ENCODE data around the gene ENTPD2.

ENTPD2 gene

DNA sequence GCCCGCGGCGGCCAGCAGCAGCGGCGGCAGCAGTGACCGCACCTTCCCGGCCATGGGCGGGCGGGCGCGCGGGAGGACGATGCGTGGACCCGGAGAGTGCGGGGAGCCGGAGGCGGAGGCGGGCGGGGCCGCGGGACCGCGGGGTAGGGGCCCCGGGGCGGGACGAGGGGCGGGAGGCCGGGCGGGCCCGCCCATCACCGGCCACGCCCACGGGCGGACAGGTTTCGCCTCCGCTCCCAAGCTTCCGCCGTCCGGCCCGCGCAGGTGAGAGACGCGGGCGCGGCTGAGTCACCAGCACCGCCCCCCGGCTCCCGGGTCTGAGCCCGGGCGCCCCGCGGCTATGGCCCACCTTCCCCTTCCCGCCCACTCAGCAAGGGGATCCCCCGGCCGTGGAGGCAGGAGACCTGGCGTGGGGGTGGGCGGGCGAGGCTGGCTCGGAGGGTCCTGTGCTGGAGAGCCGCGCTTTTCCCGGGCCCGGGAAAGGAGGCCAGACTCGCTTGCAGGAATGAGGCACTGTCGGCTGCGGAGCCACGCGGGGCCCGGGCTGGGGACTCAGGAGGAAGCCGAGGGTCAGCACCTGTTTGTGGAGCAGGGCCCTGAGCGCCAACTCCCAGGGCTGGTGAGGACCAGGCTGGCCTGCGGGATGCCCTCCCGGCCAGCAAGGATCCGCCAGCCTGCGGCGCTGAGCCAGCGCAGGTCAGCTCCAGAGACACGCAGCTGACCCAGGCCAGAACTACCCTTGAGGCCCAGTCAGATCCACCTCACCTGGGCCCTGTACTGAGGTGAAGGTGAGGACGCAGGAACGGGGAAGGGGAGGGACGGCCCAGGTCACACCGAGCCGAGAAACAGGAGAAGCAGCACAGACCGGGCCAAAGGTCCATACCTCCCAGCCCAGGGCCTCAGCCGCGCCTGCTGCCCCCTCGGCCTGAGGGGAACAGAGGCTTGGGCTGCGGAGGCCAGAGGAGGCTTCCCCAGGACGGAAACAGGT is at the start of gene ENTPD2:
Gene ENTPD2 (minus strand): TSS at position 118 of the 988 bp plus-strand sequence. CDS start 64 bp downstream, at position 54.
- no peak for DNase-seq (ENCODE audit: low spot score)

- DNase-seq (ENCODE audit: low spot score), result no peak
Measured at GRCh38 chr9:137103206-137103999, 49.5 kb upstream of the ENTPD2 start.

GRCh38 chr9:137099231-137099630 is 45.4 kb upstream of the ENTPD2 start:
- no peak for DNase-seq (ENCODE audit: low spot score)

GRCh38 chr9:137097761-137098462 is 44.1 kb upstream of the ENTPD2 start:
- no peak for DNase-seq (ENCODE audit: low spot score)

DNA sequence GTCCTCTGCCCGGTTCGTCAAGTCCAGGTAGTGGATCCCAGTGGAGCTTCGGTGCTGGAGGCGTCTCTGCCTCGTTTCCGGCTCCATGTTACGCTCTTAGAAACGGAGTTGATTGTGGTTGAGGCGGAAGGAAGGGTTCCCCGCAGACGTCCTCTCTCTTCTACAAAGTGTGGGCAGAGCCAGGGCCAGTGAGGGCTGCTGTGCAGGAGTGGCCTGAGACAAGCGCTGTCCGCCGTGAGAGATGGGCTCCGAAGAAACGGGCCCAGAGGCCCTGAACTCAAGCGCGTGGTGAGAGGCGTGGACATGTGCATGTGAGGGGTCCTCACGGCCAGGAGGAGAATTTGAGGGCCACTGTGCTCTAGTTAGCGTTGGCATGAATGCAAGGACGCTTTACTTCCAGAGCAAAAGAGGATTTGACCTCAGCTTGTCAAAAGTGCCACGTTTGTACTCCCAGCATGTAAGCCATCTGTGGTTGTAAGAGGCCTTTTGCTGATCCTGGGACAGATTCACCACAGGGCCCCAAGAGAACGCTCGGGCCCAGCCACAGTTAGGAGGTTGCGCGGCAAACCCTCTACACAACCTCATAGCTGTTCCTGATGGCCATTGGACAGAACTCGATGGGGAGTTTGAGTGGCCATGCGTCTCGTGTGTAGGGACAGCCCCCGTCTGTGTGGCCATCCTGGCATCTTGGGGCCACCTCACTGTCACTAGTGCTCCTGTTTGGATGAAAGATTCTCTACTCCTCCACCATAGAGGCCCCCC is 43.1 kb upstream of the ENTPD2 start:
- no peak for DNase-seq (ENCODE audit: low spot score)

DNA sequence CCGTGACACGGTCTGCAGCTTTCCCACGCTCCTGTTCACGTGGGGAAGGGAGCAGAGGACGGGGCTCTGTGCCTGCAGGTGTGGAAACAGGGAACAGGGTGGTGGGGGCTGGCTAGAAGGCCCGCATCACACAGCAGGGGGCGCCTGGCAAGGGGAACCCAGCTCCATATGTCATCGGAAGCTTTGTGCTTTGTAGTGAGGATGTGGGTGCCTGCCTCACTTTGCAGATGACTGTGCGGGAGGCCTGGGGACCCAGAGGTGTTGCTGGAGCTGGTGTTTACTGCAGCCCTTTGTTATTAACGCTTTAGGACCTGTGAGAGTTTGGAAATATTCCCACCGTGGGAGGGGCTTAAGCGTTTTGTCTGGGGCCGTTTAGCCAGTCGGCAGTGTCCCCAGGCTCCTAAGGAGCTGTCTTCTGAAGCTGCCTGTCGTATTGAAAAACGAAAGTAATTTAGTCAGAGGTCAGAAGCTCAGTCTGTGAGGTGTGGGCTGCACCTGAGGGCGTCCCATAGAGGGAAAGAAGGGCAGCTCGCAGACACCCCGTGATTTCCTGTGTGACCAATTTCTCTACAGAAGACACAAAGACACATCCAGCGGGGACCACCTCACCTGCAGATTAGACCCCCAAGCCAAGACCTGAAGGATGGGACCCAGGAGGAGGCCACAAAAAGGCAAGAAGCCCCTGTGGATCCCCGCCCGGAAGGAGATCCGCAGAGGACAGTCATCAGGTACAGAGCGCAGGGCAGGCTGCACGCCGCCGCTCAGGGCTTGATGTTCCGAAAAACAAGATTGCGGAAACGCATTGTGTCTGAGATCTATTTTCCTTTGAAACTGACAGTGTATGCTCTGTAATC is 42.0 kb upstream of the ENTPD2 start:
- no peak for DNase-seq (ENCODE audit: low spot score)

DNA sequence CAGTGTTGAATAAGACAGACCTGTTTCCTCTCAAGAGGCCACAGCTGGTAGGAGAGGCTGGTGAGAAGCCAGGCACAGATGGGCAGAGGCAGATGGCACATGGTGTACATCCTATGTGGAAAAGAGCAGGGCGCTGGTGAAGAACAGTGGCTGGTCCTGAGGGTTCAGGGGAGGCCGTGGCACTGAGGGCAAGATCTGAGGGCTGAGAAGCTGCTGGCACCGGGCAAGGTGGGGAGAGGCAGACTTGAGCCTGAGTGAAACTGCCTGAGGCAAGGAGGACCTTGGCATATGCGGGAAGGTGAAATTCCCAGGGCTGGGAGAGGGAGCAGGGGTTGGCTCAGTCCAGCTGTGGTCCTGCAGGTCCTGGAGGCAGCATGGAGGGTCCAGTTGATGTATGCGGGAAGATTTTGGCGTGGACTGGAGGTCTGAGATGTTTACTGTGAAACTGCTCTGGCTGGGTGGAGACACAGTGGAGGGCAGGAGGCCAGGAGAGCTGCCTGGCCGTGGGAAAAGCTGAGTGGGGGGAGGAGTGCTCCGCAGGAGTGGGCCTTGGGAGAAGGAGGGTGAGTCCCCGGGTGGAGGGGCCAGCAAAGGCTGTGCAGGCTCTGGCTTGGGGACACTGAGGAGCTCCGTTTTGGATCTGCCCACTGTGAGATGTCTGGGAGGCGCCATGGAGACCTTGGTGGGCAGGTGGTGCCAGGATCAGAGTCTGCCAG is 35.5 kb upstream of the ENTPD2 start:
- no peak for DNase-seq (ENCODE audit: low spot score)

DNA sequence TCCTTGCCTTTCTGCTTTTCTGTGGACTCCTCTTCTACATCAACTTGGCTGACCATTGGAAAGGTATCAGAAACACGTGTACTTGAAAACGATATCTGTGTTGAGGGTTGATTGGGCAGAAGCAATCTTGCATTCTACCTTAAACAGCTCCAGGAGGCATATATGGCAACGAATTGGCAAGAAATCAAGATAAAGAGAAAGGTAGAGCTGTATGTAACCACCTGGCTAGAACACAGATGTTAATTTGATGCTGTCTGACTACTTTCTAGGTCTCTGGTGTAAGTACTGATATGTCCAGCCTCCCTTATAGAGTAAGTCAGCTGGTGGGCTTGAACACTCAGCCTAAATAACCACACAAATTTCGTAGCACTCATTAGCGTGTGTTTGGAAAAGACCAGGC is 34.3 kb upstream of the ENTPD2 start:
- DNase-seq (ENCODE audit: low spot score), result no peak

DNA sequence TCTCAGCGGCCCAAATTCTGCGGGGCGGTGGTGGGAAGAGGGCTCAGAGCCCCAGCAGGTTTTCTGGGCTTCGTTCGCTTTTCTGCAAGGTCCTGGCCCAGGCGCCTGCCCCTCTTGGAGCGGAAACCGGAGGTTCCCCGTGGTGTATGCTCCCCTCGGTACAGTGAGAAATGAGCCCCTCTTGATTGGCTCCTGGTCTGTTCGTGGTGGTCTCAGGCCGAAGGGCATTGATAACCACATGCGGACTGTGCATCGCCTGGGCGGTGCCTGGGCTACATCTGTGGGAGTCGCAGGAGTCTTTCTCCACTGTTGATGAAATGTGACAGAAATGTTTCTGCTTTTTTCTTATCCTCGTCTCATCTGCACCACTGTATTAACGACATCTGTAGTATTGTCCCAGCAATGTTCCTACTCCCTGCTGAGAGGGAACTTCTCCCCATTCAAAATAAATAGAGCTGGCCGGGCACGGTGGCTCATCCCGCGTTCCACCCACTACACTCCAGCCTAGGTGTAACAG is 33.6 kb upstream of the ENTPD2 start:
- DNase-seq (ENCODE audit: low spot score), result no peak

DNA sequence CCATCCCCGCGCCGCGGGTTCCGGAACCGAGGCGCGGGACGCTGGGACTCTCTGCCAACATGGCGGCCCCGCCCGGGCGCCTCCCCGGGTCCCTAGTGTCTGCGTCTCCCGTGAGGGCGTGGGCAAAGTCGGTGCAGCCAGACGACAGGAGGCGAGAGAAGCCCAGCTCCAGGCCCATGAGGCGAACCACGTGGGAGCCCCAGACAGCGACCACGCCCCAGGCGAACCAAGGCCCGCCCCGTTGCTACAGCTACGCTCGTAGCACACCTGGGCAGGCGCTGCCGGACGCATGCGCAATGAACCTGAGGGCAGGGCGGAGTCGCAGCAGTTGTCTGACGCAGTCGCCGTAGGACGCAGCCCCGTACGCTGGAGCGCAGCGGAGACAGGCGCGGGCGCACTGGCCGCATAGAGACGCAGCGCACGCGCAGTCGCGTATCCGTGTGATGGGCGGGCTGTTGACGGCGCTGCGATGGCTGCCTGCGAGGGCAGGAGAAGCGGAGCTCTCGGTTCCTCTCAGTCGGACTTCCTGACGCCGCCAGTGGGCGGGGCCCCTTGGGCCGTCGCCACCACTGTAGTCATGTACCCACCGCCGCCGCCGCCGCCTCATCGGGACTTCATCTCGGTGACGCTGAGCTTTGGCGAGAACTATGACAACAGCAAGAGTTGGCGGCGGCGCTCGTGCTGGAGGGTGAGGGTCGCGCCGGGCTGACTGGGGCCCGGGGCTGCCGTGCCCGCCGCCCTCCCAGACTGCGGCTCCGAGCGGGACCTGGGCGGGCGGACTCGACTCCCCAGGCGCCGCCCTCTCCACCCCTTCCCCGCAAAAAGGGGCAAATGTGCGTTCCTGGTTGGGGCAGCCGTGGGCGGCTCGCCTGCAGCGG is 32.9 kb upstream of the ENTPD2 start, which contains the start of gene MAN1B1:
Gene MAN1B1 (plus strand): TSS at position 455 of the 878 bp plus-strand sequence. CDS start 15 bp downstream, at position 470.
- peak; percentile 100 for DNase-seq (ENCODE audit: low spot score)

DNA sequence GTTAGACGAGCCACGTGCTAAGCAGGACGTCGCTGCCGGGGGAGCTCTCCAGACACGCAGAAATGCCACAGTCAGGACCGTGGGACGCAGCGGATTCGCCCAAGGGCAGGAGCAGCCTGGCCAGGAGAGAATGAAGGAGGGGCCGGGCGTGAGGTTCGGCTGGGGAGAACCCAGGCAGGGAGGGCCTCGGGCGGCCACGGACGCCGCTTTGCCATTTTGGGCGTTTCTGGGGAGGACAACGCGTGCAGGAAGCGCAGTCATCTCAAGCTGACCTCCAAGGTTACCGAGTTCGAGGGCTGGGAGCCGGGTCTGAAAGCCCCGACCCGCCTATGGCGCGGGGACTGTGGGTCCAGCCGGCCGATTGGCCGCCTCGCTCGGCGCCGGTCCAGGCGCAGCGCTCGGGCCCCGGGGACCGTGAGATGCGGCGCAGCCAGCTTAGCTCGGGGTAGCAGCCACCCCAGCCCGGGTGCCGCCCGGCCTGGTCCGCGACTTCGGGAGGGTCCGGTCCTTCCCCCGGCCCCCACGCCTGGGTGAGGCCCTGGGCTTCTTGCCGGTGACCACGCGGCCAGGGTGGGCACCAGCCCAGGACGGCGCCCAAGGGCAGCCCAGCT is 32.2 kb upstream of the ENTPD2 start:
- DNase-seq (ENCODE audit: low spot score), result peak; percentile 74

DNA sequence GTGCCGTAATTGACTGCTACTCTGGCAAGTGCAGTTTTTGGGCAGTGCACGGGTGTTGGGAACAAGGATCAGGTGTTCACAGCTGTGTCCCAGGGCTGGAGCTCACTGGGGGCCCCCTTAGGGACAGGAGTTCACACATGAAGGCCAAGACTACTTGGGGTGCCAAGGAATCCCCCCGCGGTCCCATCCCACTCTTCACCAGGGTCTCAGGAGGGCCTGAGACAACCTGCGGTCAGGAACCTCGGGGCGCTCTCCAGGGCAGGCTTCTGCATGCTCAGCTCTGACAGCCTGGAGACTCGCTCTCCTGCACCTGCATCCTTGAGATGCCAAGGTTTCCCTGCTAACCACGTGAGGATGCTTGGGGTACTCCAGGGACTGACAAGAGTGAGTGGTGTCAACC is 30.7 kb upstream of the ENTPD2 start:
- no peak for DNase-seq (ENCODE audit: low spot score)

DNA sequence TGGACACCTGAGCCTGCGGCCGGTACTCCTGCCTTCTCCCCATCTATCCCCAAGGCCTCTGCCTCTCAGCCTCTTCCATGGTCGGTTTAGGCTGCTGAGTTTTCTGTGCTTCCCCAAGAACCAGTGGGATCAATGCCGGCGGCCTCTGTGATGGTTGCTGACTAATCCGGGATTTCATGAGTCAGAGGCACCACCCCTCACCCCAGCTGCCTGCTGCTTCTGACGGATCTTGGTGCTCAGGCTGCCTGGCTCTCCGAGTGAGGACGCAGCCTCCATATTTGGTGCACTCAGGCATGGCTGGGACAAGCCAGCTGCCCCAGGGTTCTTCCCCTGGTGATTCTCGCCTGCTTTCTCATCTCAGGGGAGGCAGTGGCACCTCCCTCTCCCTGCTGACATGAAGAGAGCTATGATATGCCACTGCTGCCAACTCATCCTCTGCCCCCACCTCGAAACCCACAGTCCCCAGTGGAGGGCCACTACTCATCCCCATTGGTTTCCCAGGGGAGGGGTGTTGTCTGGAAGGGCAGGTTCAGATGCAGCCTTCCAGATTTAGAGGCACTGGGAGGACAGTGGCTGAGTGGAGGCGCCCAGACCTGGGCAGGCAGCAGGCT is 29.6 kb upstream of the ENTPD2 start:
- peak; percentile 99 for DNase-seq (ENCODE audit: low spot score)

DNA sequence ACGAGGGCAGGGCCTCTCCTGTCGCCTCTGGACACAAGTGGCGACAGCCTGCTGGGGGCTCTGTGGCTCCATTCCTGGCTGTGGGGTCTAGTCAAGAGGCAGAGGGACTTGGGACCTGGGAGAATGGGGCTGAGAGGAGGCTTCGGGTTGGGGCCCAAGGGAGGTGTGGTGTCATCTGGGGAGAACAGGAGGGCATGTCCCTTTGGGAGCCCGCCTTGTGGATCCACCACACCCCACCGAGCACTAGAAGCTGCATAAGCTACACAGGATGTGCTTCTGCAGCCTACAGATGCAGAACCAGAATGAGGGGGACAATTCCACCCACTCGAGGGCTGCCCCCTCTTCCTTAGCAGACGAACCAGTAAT is 29.0 kb upstream of the ENTPD2 start:
- no peak for DNase-seq (ENCODE audit: low spot score)

GRCh38 chr9:137082222-137082924 is 28.5 kb upstream of the ENTPD2 start:
- no peak for DNase-seq (ENCODE audit: low spot score)

GRCh38 chr9:137080260-137081122 is 26.6 kb upstream of the ENTPD2 start:
- DNase-seq (ENCODE audit: low spot score), result no peak
